ENCODE data around the gene TNS3. TPM values are rescaled to one million over a fixed set of nuclear protein-coding genes. Genes with fewer than 3 reads are reported as not detected.

Gene TNS3
- total RNA-seq, 4 donors from 2014 or later, result 70.9 to 112 (median 98.6) TPM

GRCh38 chr7:47345857-47346298, 236.0 kb downstream of the TNS3 start:
- no peak for TF ChIP-seq CTCF (IDR thresholded peaks at IDR 0.05)
- ATAC-seq (ENCODE audit: low FRiP score) (no peak), DNase-seq (ENCODE audit: low spot score) (no peak)

DNA sequence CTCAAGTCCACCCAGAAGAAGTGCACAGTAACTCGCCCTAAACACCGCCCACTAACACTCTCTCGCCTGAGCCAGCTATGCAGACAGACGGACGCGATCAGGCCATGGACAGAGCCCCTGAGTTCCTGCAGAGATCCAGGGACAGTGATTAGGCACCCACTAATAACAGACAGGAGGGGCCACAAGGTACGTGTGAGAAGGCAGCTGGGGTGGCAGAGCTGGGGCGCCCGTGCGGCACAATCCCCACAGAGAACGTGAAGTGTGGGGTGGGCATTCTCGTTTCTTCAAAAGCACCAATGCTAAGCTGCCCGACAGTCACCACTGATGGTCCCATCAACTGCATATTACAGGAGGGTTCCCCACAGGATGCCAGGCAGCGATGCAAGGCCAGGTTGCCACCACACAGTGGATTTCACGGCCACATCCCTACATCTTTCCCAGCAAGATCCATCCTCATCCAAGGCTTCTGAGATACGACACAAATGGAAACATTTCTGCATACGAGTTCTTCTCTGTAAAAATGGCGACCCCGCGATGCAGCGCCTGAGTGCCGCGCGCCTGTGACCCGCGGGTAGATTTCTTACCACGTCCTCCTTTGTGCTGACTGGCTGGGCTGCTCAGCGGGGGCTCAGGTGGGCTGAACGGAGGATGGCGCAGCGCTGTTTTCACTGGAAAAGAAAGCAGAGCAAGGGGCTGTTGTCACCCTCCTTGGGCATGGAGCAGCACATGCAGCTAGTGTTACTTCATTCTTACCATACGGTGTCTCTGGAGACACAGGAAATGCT, 237.5 kb downstream of the TNS3 start:
- ATAC-seq (ENCODE audit: low FRiP score) (no peak), DNase-seq (ENCODE audit: low spot score) (no peak)
- TF ChIP-seq CTCF (IDR thresholded peaks at IDR 0.05), result no peak

DNA sequence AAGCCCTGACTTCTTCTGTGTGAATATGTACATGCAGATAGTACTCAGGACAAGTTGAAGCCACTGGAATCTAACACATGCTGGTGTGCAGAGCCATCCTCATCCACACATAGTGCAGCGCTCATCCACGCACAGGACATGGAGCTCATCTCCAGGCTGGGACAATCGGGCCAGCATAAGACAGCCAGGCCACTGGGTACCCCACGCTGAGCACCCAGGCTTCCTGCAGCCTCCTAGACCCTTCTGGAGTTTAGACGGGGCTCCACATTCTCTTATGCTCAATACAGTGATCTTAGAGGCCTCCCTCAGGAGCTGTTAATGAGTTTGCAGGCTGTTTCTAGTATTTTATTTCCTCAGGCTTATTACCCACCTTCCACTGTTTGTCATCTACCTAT, 238.9 kb downstream of the TNS3 start:
- DNase-seq (ENCODE audit: low spot score) (no peak), ATAC-seq (ENCODE audit: low FRiP score) (no peak)
- TF ChIP-seq CTCF (IDR thresholded peaks at IDR 0.05), result no peak

- DNase-seq (ENCODE audit: low spot score), result no peak
- TF ChIP-seq CTCF (IDR thresholded peaks at IDR 0.05), result no peak
- peak; percentile 56 for ATAC-seq (ENCODE audit: low FRiP score)
These were observed 239.4 kb downstream of the TNS3 start for GRCh38 chr7:47342296-47343060.

DNA sequence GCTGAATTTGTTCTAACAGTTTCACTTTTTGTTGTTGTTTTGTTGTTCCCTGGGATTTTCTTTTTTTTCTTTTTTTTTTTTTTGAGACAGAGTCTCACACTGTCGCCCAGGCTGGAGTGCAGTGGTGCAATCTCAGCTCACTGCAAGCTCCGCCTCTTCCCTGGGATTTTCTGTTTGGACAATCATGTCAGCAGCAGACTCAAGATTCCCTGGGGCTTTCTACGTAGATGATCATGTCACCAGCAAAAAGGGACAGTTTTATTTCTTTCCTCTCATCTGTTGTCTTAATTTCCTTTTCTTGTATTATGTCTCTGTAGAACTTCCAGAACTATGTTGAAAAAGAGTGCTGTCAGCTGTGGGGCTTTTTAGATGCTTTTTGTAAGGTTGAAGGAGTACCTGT, 241.4 kb downstream of the TNS3 start:
- ATAC-seq (ENCODE audit: low FRiP score), result no peak
- no peak for TF ChIP-seq CTCF (IDR thresholded peaks at IDR 0.05)
- no peak for DNase-seq (ENCODE audit: low spot score)

DNA sequence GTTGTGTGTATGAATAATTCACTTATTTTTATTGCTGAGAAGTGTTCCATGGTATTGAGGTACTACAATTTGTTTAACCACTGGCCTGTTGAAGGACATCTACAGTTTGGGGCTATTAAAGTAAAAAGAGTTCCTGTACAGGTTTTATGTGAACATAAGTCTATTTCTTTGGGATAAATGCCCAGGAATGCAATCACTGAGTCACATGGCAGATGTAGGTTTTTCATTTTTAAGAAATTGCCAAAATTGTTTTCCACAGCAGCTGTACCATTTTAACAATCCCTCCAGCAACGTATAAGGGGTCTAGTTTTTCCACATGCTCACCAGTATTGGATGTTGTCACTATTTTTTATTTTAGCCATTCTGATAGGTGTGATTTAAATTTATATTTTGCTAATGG, 243.9 kb downstream of the TNS3 start:
- DNase-seq (ENCODE audit: low spot score) (no peak), ATAC-seq (ENCODE audit: low FRiP score) (no peak)
- no peak for TF ChIP-seq CTCF (IDR thresholded peaks at IDR 0.05)

Measured in omental fat pad (tissue), 4 donors.